Endometrial microvascular endothelial cells (primary cell): Measurements from ENCODE around the gene SLCO2A1. TPM values are rescaled to one million over a fixed set of nuclear protein-coding genes. Genes with fewer than 3 reads are reported as not detected.

Source experiments
- in situ Hi-C: cut with HindIII; loops from 2 replicates; pipeline ENCODE4 v1.10.0; 2017; ENCODE audit warnings: low sequenced_read_pairs, low pct_unique_long_range_greater_than_20kb; ENCODE audit errors: inconsistent ontology term
- total RNA-seq: library from RNA; depleted of rRNA; stranded (reverse); fragments of >200 nt; gene quantifications from one replicate; pipeline ENCODE4 v1.2.3, GENCODE V29; 2015; ENCODE audit errors: inconsistent ontology term

The SLCO2A1 gene
- total RNA-seq, 1 donor from 2014 or later = 22.4 TPM

- in situ Hi-C loops = no loop called here
These were observed 38.1 kb downstream of the SLCO2A1 start for GRCh38 chr3:133991637-133992036.

- in situ Hi-C loops = no loop called here
These were observed 38.5 kb downstream of the SLCO2A1 start for GRCh38 chr3:133991209-133991608.

GRCh38 chr3:133989936-133990702 is 39.6 kb downstream of the SLCO2A1 start:
- in situ Hi-C loops = no loop called here

GRCh38 chr3:133988631-133989161 is 41.0 kb downstream of the SLCO2A1 start:
- in situ Hi-C loops = no loop called here

- in situ Hi-C loops = no loop called here
These were observed 41.7 kb downstream of the SLCO2A1 start for GRCh38 chr3:133987948-133988484.

- in situ Hi-C loops = no loop called here
These were observed 42.6 kb downstream of the SLCO2A1 start for GRCh38 chr3:133987136-133987535.

- in situ Hi-C loops = no loop called here
These were observed 43.4 kb downstream of the SLCO2A1 start for GRCh38 chr3:133986311-133986710.

GRCh38 chr3:133984975-133985374 is 44.8 kb downstream of the SLCO2A1 start:
- in situ Hi-C loops = no loop called here

GRCh38 chr3:133983576-133984560 is 45.9 kb downstream of the SLCO2A1 start:
- in situ Hi-C loops = no loop called here

GRCh38 chr3:133983126-133983525 is 46.6 kb downstream of the SLCO2A1 start:
- in situ Hi-C loops = no loop called here

GRCh38 chr3:133980550-133980949 is 49.2 kb downstream of the SLCO2A1 start:
- in situ Hi-C loops = no loop called here

- in situ Hi-C loops = no loop called here
These were observed 49.7 kb downstream of the SLCO2A1 start for GRCh38 chr3:133980035-133980434.

- in situ Hi-C loops = no loop called here
These were observed 50.2 kb downstream of the SLCO2A1 start for GRCh38 chr3:133979553-133979952.

- in situ Hi-C loops = no loop called here
These were observed 52.2 kb downstream of the SLCO2A1 start for GRCh38 chr3:133977568-133977967.

GRCh38 chr3:133973249-133973980 is 56.3 kb downstream of the SLCO2A1 start:
- in situ Hi-C loops = no loop called here

GRCh38 chr3:133972156-133972555 is 57.6 kb downstream of the SLCO2A1 start:
- in situ Hi-C loops = no loop called here

GRCh38 chr3:133970916-133971315 is 58.8 kb downstream of the SLCO2A1 start:
- in situ Hi-C loops = no loop called here

- in situ Hi-C loops = no loop called here
These were observed 59.4 kb downstream of the SLCO2A1 start for GRCh38 chr3:133970339-133970738.
